Mesenchymal stem cell (in vitro differentiated cells and primary cell): ENCODE results near the gene KIAA0232.

Experiments used
- DNase-seq: peaks from one replicate; pipeline ENCODE4 v3.0.0-alpha.2; 2013
- H2AFZ ChIP-seq: one replicate; pipeline ENCODE4 v1.6.1; 2013; ENCODE audit warnings: low read depth, mild to moderate bottlenecking, control low read depth, inconsistent platforms, low read length, moderate library complexity
- H2AK5ac ChIP-seq: 2 replicates; pipeline ENCODE4 v1.6.1; 2013; ENCODE audit warnings: low read length, moderate library complexity, mild to moderate bottlenecking, inconsistent platforms; ENCODE audit not compliant: severe bottlenecking
- H2BK120ac ChIP-seq: one replicate; pipeline ENCODE4 v1.6.1; 2013; ENCODE audit warnings: low read depth, mild to moderate bottlenecking, inconsistent platforms, low read length, moderate library complexity
- H2BK12ac ChIP-seq, 2 experiments: one replicate each; pipeline ENCODE4 v1.6.1; 2013; ENCODE audit warnings: inconsistent platforms in 2 of 2, low read length in 2 of 2, mild to moderate bottlenecking in 2 of 2, moderate library complexity in 2 of 2, control low read depth in 1 of 2
- H2BK15ac ChIP-seq: one replicate; pipeline ENCODE4 v1.6.1; 2013; ENCODE audit warnings: mild to moderate bottlenecking, low read depth, inconsistent platforms; ENCODE audit not compliant: poor library complexity, severe bottlenecking
- H2BK5ac ChIP-seq: 2 replicates; pipeline ENCODE4 v1.6.1; 2013; ENCODE audit warnings: low read depth, mild to moderate bottlenecking, low read length, control low read depth, inconsistent platforms; ENCODE audit not compliant: poor library complexity, severe bottlenecking
- H3K14ac ChIP-seq, 2 experiments: one replicate each; pipeline ENCODE4 v1.6.1; 2013; ENCODE audit warnings: inconsistent platforms in 2 of 2, low read length in 2 of 2, control low read depth in 1 of 2, mild to moderate bottlenecking in 1 of 2, moderate library complexity in 1 of 2
- H3K18ac ChIP-seq, 2 experiments: one replicate each; pipeline ENCODE4 v1.6.1; 2013; ENCODE audit warnings: inconsistent platforms in 2 of 2, low read length in 2 of 2, control low read depth in 1 of 2, low read depth in 1 of 2, mild to moderate bottlenecking in 1 of 2
- H3K23ac ChIP-seq, 2 experiments: one replicate each; pipeline ENCODE4 v1.6.1; 2013; ENCODE audit warnings: inconsistent platforms in 2 of 2, low read length in 2 of 2, mild to moderate bottlenecking in 2 of 2, moderate library complexity in 2 of 2, control low read depth in 1 of 2
- H3K27ac ChIP-seq: 2 replicates; pipeline ENCODE4 v1.5.1; 2013; ENCODE audit warnings: mild to moderate bottlenecking, moderate library complexity, low read length, control low read depth, inconsistent platforms; ENCODE audit not compliant: poor library complexity, severe bottlenecking
- H3K27me3 ChIP-seq, 2 experiments: 2 replicates each; pipeline versions ENCODE4 v1.6.1 to v1.7.0; 2013; ENCODE audit warnings: low read length in 2 of 2, mild to moderate bottlenecking in 2 of 2, moderate library complexity in 2 of 2, control low read depth in 1 of 2, inconsistent platforms in 1 of 2; ENCODE audit not compliant: control insufficient read depth in 1 of 2, insufficient read depth in 1 of 2
- H3K36me3 ChIP-seq, 2 experiments: 2 replicates each; pipeline versions ENCODE4 v1.6.1 to v1.7.0; 2013; ENCODE audit warnings: low read length in 2 of 2, control low read depth in 1 of 2, inconsistent platforms in 1 of 2, low read depth in 1 of 2, mild to moderate bottlenecking in 1 of 2; ENCODE audit not compliant: insufficient read depth in 2 of 2, control insufficient read depth in 1 of 2
- H3K4ac ChIP-seq, 2 experiments: one replicate each; pipeline ENCODE4 v1.6.1; 2013; ENCODE audit warnings: inconsistent platforms in 2 of 2, low read length in 2 of 2, mild to moderate bottlenecking in 2 of 2, moderate library complexity in 2 of 2, control low read depth in 1 of 2, low read depth in 1 of 2
- H3K4me1 ChIP-seq: 2 replicates; pipeline ENCODE4 v1.6.1; 2013; ENCODE audit warnings: low read depth, low read length, control low read depth; ENCODE audit not compliant: control insufficient read depth, insufficient read depth
- H3K4me2 ChIP-seq: 2 replicates; pipeline ENCODE4 v1.6.1; 2013; ENCODE audit warnings: low read length, mild to moderate bottlenecking, inconsistent platforms; ENCODE audit not compliant: poor library complexity, severe bottlenecking
- H3K4me3 ChIP-seq, 2 experiments: 2 replicates each; pipeline versions ENCODE4 v1.5.1 to v1.7.0; 2013; ENCODE audit warnings: low read length in 2 of 2, mild to moderate bottlenecking in 2 of 2, control low read depth in 1 of 2, low read depth in 1 of 2; ENCODE audit not compliant: insufficient read depth in 1 of 2
- H3K79me1 ChIP-seq: replicated peaks from 2 replicates; pipeline ENCODE4 v1.6.1; 2013; ENCODE audit warnings: mild to moderate bottlenecking, control low read depth, low read length, inconsistent platforms; ENCODE audit not compliant: poor library complexity, severe bottlenecking
- H3K9ac ChIP-seq: 2 replicates; pipeline ENCODE4 v1.7.0; 2013; ENCODE audit warnings: mild to moderate bottlenecking, low read length, moderate library complexity
- H3K9me3 ChIP-seq: 2 replicates; pipeline ENCODE4 v1.7.0; 2013; ENCODE audit warnings: mild to moderate bottlenecking, low read length; ENCODE audit not compliant: control insufficient read depth
- H4K8ac ChIP-seq: one replicate; pipeline ENCODE4 v1.6.1; 2013; ENCODE audit warnings: inconsistent platforms, mild to moderate bottlenecking, low read length, moderate library complexity
- H4K91ac ChIP-seq: one replicate; pipeline ENCODE4 v1.6.1; 2013; ENCODE audit warnings: mild to moderate bottlenecking, low read length, inconsistent platforms
- WGBS: methylation state at CpG from one replicate; pipeline ENCODE4 v1.1.7; 2013; ENCODE audit warnings: mixed read lengths; 5-methylcytosine and 5-hydroxymethylcytosine counted together

KIAA0232 gene

GRCh38 chr4:6875431-6875831 is 92.9 kb downstream of the KIAA0232 start:
- no peak overlapping the region for H3K23ac ChIP-seq
- peaks cover 58 to 89% of the 10 kb centered on the region in 2 experiments for H3K36me3 ChIP-seq
- no peak overlapping the region for H2BK15ac ChIP-seq
- peaks cover 33% of the 10 kb centered on the region for H3K79me1 ChIP-seq
- no peaks in the 10 kb centered on the region for H3K9me3 ChIP-seq
- no peak overlapping the region for H3K9ac ChIP-seq
- no peak overlapping the region for H4K91ac ChIP-seq
- H3K18ac ChIP-seq = no peak overlapping the region
- no peaks in the 10 kb centered on the region for H3K27me3 ChIP-seq
- H2AK5ac ChIP-seq = no peak overlapping the region
- H2BK120ac ChIP-seq = no peak overlapping the region
- no peak overlapping the region for H3K27ac ChIP-seq
- H3K4me2 ChIP-seq = no peak overlapping the region
- H2AFZ ChIP-seq = no peak overlapping the region
- no peak overlapping the region for H3K14ac ChIP-seq
- H4K8ac ChIP-seq = no peak overlapping the region
- no peak overlapping the region for H2BK5ac ChIP-seq
- H3K4me3 ChIP-seq = no peak overlapping the region
- peaks cover 8% of the 10 kb centered on the region for H3K4me1 ChIP-seq
- H3K4ac ChIP-seq = no peak overlapping the region
- H2BK12ac ChIP-seq = no peak overlapping the region
- 96% methylated on average over 4 of the region's 4 CpGs for WGBS
- DNase-seq = no peak

- no peak overlapping the region for H2BK120ac ChIP-seq
- H3K14ac ChIP-seq = no peak overlapping the region
- H2BK12ac ChIP-seq = no peak overlapping the region
- no peak overlapping the region for H3K27ac ChIP-seq
- H3K23ac ChIP-seq = no peak overlapping the region
- H2AFZ ChIP-seq = no peak overlapping the region
- peak overlapping the region in 1 of 2 experiments; percentile 38 for H3K4me3 ChIP-seq
- H3K4me2 ChIP-seq = no peak overlapping the region
- H3K27me3 ChIP-seq = no peaks in the 10 kb centered on the region
- H2BK5ac ChIP-seq = no peak overlapping the region
- no peak overlapping the region for H4K8ac ChIP-seq
- no peak overlapping the region for H2BK15ac ChIP-seq
- no peak overlapping the region for H3K18ac ChIP-seq
- H4K91ac ChIP-seq = no peak overlapping the region
- peak overlapping the region; percentile 42 for H3K9ac ChIP-seq
- H3K36me3 ChIP-seq = peaks cover 61 to 95% of the 10 kb centered on the region in 2 experiments
- 98% methylated on average over 2 of the region's 5 CpGs for WGBS
- H3K4me1 ChIP-seq = peaks cover 8% of the 10 kb centered on the region
- H3K4ac ChIP-seq = no peak overlapping the region
- DNase-seq = no peak
- H2AK5ac ChIP-seq = no peak overlapping the region
- H3K79me1 ChIP-seq = peaks cover 34% of the 10 kb centered on the region
- H3K9me3 ChIP-seq = no peaks in the 10 kb centered on the region
Measured at GRCh38 chr4:6876440-6876839, 93.9 kb downstream of the KIAA0232 start.

- 99% methylated on average over 14 of the region's 14 CpGs for WGBS
- Histone ChIP-seq H3K9ac (no peak overlapping the region), H3K4me2 (no peak overlapping the region), H2BK5ac (no peak overlapping the region), H3K27me3 (no peaks in the 10 kb centered on the region), H2BK15ac (no peak overlapping the region), H3K23ac (no peak overlapping the region), H2BK120ac (no peak overlapping the region), H4K8ac (no peak overlapping the region), H2BK12ac (no peak overlapping the region), H3K4me3 (no peak overlapping the region), H3K14ac (no peak overlapping the region), H3K4me1 (peaks cover 9% of the 10 kb centered on the region), H2AK5ac (no peak overlapping the region), H3K79me1 (peaks cover 35% of the 10 kb centered on the region), H3K9me3 (no peaks in the 10 kb centered on the region), H3K27ac (no peak overlapping the region), H3K36me3 (peaks cover 62 to 95% of the 10 kb centered on the region in 2 experiments), H3K18ac (no peak overlapping the region), H4K91ac (no peak overlapping the region), H3K4ac (no peak overlapping the region), H2AFZ (no peak overlapping the region)
- no peak for DNase-seq
Measured at GRCh38 chr4:6877067-6877466, 94.5 kb downstream of the KIAA0232 start.

GRCh38 chr4:6878451-6879059 is 96.0 kb downstream of the KIAA0232 start:
- no peak overlapping the region for H2BK5ac ChIP-seq
- no peaks in the 10 kb centered on the region for H3K27me3 ChIP-seq
- no peak overlapping the region for H3K27ac ChIP-seq
- whole genome bisulfite sequencing = 87% methylated on average over 11 of the region's 11 CpGs
- no peak overlapping the region for H2BK15ac ChIP-seq
- H4K8ac ChIP-seq = peak overlapping the region; percentile 31
- H2BK12ac ChIP-seq = no peak overlapping the region
- no peak overlapping the region for H3K4me3 ChIP-seq
- no peak for DNase-seq
- H4K91ac ChIP-seq = no peak overlapping the region
- peaks cover 40% of the 10 kb centered on the region for H3K79me1 ChIP-seq
- peaks cover 60 to 95% of the 10 kb centered on the region in 2 experiments for H3K36me3 ChIP-seq
- no peak overlapping the region for H3K18ac ChIP-seq
- no peak overlapping the region for H2AFZ ChIP-seq
- H3K14ac ChIP-seq = no peak overlapping the region
- H3K9ac ChIP-seq = no peak overlapping the region
- no peak overlapping the region for H2AK5ac ChIP-seq
- peaks cover 8% of the 10 kb centered on the region for H3K4me1 ChIP-seq
- no peaks in the 10 kb centered on the region for H3K9me3 ChIP-seq
- H2BK120ac ChIP-seq = no peak overlapping the region
- no peak overlapping the region for H3K4ac ChIP-seq
- no peak overlapping the region for H3K23ac ChIP-seq
- H3K4me2 ChIP-seq = no peak overlapping the region
